ENCODE results near the gene GPC5.
"Not testable (repeated sequence)": the region's sequence is repeated elsewhere in the genome, so short reads cannot be mapped to it uniquely, and the experiment has no call there.

The GPC5 gene

DNA sequence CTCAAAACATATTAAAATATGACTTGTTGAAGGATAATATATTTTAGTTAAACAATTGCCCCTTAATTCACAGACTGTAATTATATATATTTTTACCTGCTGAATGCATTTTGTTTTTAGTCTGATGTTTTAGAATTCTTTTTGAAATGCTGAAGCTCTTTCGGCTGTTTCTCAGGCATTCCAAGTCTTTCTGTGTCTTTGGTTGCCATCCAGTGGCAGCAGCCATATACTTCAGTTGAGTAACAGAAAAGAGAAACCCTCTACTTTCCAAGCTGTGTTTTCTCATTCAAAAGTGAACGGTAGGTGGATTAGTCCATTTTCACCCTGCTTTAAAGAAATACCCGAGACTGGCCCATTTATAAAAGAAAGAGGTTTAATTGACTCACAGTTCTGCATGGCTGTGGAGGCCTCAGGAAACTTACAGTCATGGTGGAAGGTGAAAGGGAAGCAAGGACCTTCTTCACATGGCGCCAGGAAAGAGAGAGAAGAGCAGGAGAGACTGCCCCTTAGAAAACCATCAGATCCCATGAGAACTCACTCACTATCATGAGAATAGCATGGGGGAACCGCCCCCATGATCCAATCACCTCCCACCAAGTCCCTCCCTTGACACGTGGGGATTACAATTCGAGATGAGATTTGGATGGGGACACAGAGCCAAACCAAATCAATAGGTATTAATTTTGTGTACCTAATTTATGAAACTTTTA, 383.7 kb downstream of the GPC5 start:
- DNase-seq (ENCODE audit: low read depth), result peak; percentile 13
- H3K4me3 ChIP-seq (ENCODE audit: low read depth, low read length), result not testable (repeated sequence)
- TF ChIP-seq, protein P1, sequence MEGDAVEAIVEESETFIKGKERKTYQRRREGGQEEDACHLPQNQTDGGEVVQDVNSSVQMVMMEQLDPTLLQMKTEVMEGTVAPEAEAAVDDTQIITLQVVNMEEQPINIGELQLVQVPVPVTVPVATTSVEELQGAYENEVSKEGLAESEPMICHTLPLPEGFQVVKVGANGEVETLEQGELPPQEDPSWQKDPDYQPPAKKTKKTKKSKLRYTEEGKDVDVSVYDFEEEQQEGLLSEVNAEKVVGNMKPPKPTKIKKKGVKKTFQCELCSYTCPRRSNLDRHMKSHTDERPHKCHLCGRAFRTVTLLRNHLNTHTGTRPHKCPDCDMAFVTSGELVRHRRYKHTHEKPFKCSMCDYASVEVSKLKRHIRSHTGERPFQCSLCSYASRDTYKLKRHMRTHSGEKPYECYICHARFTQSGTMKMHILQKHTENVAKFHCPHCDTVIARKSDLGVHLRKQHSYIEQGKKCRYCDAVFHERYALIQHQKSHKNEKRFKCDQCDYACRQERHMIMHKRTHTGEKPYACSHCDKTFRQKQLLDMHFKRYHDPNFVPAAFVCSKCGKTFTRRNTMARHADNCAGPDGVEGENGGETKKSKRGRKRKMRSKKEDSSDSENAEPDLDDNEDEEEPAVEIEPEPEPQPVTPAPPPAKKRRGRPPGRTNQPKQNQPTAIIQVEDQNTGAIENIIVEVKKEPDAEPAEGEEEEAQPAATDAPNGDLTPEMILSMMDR (conservative IDR thresholded peaks at IDR 0.05; ENCODE audit: low read depth, low read length), result peak; percentile 27

DNA sequence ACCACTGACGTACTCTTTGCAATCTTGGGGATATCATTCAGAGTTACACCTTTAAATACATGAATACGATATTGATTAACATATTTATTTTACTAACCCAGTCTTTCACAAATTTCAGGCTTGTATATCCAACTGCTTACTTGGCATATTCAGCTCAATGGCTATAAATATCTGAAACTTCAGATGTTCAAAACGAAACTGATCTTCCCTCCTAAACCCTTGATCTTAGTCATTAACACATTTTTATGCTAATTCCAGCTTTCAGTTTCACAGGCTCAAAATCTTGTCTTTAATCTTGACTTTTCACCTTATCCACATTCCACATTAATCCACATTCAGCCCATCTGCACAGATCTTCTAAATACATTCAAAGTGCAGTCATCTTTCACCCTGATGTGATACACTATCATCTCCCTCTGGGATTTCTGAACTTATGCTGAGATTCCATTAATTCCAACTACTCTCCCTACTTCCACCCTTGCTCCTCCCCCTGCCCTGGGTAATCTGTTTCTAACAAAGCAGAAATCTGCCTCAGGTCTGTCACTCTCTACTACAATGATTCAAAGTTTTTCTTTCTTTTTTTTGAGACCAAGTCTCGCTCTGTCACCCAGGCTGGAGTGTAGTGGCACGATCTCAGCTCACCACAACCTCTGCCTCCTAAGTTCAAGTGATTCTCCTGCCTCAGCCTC, 387.2 kb downstream of the GPC5 start:
- DNase-seq (ENCODE audit: low read depth), result peak; percentile 2
- TF ChIP-seq, protein P1 (conservative IDR thresholded peaks at IDR 0.05; ENCODE audit: low read depth, low read length), result no peak
- no peak overlapping the region for H3K4me3 ChIP-seq (ENCODE audit: low read depth, low read length)

GRCh38 chr13:91792054-91792453, 393.6 kb downstream of the GPC5 start:
- TF ChIP-seq, protein P1 (conservative IDR thresholded peaks at IDR 0.05; ENCODE audit: low read depth, low read length), result no peak
- no peak for DNase-seq (ENCODE audit: low read depth)

DNA sequence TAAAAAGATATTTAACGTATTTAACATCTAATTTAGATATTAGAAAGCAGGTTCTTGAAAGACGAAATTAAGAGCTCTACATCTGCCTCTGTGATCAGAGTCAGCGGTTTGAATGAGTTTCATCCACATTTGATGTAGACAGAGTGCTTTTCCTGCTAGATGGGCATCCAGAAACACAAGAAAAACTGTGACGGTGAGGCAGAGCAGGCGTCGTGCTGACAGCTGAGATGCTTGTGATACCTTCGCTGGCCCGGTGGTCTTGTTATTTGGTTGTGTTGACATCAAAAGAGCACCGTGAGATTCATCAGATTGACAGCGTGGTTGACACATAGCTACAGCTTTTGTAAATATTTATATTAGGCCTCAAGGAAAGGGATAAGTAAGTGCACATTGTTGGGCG, 399.1 kb downstream of the GPC5 start:
- TF ChIP-seq, protein P1 (conservative IDR thresholded peaks at IDR 0.05; ENCODE audit: low read depth, low read length), result no peak
- no peak for DNase-seq (ENCODE audit: low read depth)
- H3K4me3 ChIP-seq (ENCODE audit: low read depth, low read length), result no peak overlapping the region

More at GRCh38 chr13:91792054-91792453, 393.6 kb downstream of the GPC5 start:
- no peak overlapping the region for H3K4me3 ChIP-seq (ENCODE audit: low read depth, low read length)

- DNase-seq (ENCODE audit: low read depth); H3K4me3 ChIP-seq (ENCODE audit: low read depth, low read length): not testable (repeated sequence)
Measured at GRCh38 chr13:91798338-91798737, 399.9 kb downstream of the GPC5 start.

GRCh38 chr13:91801772-91802171, 403.4 kb downstream of the GPC5 start:
- DNase-seq (ENCODE audit: low read depth); H3K4me3 ChIP-seq (ENCODE audit: low read depth, low read length): not testable (repeated sequence)

GRCh38 chr13:91802957-91803356, 404.5 kb downstream of the GPC5 start:
- H3K4me3 ChIP-seq (ENCODE audit: low read depth, low read length), result no peak overlapping the region
- TF ChIP-seq, protein P1 (conservative IDR thresholded peaks at IDR 0.05; ENCODE audit: low read depth, low read length), result no peak

GRCh38 chr13:91804724-91805123, 406.3 kb downstream of the GPC5 start:
- no peak overlapping the region for H3K4me3 ChIP-seq (ENCODE audit: low read depth, low read length)
- no peak for DNase-seq (ENCODE audit: low read depth)
- TF ChIP-seq, protein P1 (conservative IDR thresholded peaks at IDR 0.05; ENCODE audit: low read depth, low read length), result no peak

More at GRCh38 chr13:91802957-91803356, 404.5 kb downstream of the GPC5 start:
- no peak for DNase-seq (ENCODE audit: low read depth)

Data from choroid plexus epithelial cell (primary cell).